ENCODE measurements around the gene NT5C2.
"Not testable (repeated sequence)": the region's sequence is repeated elsewhere in the genome, so short reads cannot be mapped to it uniquely, and the experiment has no call there.

The NT5C2 gene

DNA sequence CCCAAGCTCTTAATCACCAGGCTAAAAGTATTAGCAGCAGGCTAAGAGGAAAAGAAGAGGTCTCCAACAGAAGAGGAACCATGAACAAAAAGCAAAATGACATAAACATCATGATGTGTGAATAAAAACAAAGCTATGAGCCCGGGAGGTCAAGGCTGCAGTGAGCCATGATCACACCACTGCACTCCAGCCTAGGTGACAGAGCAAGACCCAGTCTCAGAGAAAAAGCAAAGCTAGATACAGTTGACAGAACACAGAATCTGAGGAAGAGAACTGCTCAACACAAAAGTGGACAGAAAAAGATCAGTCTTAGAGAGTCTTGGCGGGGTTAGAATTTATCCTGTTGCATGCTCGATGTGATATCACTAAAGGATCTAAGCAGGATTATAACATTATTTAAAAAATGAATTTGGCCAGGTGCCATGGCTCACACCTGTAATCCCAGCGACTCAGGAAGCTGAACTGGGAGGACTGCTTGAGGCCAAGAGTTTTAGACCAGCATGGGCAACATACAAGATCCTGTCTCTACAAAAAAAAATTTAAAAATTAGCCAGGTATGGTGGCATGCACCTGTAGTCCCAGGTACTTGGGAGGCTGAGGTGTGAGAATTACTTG lies 37.5 kb downstream of the NT5C2 start:
- no peak for DNase-seq

DNA sequence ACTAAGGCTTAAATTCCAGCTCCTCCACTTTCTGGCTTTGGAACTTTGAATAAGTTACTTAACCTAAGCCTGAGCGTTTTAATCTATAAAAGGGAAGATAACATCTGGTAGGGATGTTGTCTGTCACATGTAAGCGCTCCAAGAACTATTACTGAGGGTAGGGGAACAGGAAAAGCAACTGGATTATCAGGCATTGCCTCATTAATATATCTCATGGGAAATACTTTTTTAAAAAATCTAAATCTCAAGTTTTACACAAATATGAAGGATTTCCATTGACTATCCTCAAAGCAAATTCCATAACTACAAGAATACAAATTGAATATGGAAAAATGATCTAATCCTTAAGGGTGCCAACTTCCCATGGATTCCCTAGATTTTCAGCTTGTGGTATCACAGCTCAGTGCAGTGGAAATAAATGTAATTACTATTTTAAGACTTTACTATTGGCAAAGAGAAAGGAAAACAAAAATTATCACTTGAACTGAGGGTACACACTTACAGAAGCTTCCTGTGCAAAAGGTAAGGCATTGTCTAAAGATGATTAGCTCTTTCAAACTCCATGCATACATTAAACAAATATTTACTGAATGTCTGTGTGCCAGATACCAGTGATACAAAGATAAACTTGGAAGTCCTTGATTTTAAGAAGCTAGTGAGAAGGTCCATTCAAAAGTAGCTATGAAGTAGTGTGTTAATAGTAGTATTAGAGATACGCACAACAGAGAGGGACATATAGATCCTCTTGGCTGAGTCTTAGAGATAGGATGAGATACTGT lies 38.4 kb downstream of the NT5C2 start:
- DNase-seq: no peak

DNA sequence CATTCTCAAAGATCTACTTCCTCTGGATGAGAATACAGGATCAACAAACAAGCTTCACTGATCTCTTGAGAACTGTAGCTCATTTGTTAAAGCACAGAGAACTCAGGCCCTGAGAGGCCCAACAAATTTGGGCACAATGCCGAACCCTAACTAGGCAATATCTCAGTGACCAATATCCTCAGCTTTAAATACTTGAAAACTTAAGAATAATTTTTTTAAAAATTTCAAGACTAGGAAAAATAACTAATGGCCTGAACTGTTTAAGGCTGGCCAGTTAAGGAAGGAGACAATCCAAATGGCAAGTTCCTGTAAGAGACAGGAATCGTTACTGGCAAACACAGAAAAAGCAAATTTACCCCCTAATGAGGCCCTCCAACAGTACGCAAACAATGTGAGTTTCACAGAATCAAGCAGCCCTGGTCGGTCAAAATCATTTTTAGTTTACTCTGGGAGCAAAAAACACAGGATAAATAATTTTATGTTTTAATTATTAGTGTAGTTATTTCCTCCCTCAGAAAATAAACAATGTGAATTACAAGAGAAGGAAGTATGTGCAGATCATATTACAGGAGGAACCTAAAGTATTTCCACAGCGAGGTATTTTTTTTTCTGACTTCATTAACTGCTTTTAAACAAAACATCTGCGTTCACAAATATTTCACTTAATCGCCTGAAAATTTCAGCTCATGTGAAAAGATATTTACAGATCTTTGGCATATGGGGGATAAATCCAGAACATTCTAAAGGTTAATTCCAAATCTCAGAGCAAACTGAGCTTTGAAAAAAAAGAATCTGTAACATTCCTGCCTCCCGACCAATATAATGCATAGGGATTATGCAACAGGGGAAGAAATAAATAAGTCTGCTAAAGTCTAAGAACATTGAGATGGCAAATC lies 39.5 kb downstream of the NT5C2 start:
- DNase-seq: no peak

DNA sequence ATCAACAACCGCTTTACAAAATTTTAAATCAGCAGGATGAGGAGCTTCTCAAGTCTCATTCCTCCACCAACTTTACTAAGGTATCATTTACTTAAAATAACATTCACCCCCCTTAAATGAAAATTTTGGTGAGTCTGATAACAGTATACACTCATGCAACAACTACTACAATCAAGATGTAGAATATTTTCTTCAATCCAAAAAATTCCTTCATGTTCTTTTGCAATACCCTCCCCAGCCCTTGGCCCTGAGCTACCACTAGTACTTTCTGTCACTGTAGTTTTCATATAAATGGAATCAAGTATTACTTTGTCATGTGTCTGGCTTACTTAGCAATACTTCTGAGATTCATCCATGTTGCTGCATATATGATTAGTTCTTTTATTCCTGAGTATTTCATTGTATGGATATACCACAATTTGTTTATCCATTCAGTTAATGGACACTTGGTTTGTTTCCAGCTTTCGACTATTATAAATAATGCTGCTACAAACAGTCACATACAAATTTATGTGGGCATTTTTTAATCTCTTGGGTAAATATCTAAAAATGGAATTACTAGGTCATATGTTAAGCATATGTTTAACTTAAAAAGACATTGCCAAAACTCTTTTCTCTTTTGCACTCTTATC lies 43.0 kb downstream of the NT5C2 start:
- no peak for DNase-seq

DNA sequence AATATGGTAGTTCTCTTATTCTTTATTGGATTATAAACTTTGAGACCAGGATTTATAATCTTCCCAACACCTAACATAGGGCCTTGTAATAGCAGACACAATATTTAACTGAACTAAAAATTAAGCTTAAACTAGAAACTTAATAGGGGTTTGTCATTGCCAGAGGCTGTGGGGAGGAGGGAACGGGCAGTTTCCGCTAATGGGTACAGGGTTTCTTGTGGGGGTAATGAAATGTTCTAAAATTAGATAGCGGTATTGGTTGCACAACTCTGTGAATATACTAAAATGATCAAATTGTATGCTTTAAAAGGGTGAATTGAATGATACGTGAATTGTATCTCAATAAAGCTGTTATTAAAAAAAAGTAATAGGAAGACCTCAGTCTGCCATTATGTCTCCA lies 45.4 kb downstream of the NT5C2 start:
- no peak for DNase-seq

DNA sequence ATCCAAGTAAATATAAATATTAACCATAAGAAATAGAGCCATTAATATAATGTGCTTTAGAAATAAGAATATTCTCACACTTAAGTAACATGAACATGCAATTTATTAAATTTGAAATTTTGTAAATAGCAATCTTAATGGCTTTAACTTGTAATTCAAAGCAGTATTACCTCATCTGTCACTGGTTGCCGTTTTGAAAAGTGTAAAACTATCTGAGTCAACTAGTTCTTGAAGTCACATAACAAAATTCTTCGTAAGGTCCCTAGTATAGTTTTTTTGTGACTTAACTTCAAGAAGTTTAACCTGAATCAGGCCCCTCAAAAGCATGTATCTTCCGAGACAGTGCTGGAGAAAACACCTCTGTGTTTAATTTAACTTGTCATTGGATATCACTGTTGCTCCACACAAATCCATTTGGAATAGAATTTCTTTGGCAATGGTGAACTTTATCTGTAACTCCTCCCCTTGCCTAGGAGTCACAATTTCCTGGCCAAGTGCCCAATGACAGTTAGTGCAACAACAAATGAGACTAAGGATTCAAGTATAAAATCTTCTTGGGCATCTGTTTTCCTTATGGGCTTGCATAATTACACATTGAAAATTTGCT lies 47.1 kb downstream of the NT5C2 start:
- no peak for DNase-seq

DNA sequence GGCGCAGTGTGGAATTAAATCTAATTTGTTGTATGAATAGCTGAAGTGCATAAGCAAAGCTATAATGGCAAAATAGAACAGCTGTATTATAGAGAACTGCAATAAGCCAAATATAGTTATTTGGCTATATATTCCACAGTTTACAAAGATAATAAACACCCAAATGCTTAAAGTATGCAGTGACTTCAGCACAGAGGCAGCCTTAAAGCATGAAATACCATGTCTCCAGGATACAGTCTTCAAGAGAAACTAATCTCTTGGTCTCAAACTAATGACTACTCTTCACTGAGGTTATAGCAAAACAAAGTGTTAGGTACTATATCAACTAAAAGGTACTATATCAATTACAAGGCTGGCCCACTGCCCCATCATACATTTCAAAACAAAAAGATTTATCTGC lies 48.0 kb downstream of the NT5C2 start:
- no peak for DNase-seq

DNA sequence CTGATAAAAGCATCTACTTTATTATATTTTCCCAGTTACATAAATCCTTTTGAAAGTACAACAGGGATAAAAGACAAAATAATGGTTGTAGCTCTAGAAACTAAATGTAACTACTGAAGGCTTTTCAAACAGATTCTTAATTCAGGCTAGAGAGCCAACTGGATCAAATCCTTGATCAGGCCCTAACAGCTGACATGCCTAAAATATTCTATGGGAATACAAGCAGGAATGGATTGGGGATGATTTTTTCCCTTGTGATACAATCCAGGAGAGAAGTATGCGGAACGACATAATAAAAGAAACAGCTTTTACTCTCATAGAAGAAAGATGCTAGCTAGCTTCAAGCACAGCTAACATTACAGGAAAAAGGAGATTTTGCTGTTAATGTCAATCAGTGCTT lies 49.0 kb downstream of the NT5C2 start:
- no peak for DNase-seq

DNA sequence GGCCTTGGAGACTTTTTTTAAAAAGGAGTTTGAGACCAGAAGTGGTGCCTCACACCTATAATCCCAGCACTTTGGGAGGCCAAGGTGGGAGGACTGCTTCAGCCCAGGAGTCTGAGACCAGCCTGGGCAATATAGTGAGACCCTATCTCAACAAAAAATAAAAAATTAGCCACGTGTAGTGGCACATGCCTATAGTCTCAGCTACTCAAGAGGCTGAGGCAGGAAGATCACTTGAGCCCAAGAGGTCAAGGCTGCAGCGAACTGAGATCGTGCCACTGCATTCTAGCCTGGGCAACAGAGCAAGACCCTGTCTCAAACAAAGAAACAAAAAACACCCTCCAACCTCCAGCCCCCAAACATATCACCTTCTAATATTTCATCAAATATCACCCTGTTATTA lies 49.4 kb downstream of the NT5C2 start:
- DNase-seq: not testable (repeated sequence)

DNA sequence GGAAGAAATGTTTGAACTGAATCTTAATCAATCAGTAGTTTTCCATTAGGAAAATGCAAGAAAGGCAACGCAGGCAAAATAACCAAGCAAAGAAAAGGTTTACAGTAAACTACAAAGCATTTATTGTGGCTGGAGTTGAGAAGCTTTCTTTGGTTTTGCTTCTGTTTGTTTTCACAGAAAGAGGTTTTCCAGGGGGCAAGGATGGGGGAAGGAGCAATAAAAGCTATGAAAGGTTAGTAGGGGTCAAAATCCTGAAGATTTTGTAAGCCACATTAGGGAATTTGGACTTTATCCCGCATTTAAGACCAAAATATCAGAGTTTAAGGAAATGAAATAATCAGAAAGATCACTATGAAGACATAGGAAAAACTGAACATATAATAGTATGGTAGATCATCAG lies 51.1 kb downstream of the NT5C2 start:
- DNase-seq: no peak

DNA sequence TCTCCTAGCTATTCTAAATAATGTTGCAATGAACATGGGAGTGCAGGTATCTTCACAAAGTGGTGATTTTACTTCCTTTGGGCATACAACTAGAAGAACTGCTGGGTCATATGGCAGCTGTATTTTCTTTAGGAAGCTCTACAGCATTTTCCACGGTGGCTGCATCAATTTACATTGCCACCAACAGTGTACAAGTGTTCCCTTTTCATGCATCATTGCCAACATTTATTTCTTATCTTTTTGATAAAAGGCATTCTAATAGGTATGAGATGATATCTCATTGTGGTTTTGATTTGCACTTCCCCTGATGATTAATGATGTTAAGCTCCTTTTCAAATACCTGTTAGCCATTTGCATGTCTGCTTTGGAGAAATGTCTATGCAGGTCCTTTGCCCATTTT lies 52.6 kb downstream of the NT5C2 start:
- DNase-seq: no peak

DNA sequence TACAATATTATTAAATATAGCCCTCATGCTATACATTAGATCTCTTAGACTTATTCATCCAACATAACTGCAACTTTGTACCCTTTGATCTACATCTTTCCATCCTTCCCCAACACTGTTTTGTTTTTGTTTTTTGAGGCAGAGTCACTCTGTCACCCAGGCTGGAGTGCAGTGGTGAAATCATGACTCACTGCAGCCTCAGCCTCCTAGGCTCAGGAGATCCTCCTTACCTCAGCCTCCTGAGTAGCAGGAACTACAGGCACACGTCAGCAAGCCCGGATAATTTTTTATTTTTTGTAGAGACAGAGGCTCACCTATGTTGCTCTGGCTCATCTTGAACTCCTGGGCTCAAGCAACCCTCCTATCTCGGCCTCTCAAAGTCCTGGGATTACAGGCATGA lies 53.3 kb downstream of the NT5C2 start:
- DNase-seq: no peak

DNA sequence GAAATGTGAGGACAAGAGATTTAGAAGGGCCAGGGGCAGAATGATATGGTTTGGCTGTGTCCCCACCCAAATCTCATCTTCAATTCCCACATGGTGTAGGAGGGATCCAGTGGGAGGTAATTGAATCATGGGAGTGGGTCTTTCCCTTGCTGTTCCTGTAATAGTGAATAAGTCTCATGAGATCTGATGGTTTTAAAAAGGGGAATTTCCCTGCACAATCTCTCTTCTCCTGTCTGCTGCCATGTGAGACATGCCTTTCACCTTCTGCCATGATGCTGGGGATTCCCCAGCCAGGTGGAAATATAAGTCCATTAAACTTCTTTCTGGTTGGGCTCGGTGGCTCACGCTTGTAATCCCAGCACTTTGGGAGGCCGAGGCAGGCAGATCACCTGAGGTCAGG lies 57.9 kb downstream of the NT5C2 start:
- DNase-seq: not testable (repeated sequence)

DNA sequence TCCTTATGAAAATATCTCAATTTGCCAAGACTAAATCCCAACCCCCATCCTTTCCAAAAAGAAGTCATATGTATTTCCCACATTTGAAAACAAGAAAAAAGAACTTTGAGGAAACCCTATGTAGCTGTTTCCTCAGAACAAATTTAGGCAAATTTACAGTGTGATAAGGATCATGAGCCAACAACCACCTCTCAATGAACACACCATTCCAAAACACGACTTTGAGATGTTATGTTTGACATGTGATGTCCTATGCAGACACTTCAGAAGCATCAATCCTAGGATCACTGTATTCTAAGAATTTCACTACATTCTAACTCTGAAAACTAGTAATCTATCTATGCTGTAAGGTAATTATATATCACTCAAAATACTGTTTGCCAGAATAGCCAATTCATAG lies 62.2 kb downstream of the NT5C2 start:
- DNase-seq: no peak

DNA sequence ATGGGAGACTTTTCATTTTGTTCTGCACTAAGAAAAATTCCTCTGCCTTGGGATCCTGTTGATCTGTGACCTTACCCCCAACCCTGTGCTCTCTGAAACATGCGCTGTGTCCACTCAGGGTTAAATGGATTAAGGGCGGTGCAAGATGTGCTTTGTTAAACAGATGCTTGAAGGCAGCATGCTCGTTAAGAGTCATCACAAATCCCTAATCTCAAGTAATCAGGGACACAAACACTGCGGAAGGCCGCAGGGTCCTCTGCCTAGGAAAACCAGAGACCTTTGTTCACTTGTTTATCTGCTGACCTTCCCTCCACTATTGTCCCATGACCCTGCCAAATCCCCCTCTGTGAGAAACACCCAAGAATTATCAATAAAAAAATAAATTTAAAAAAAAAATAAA lies 62.9 kb downstream of the NT5C2 start:
- not testable (repeated sequence) for DNase-seq

DNA sequence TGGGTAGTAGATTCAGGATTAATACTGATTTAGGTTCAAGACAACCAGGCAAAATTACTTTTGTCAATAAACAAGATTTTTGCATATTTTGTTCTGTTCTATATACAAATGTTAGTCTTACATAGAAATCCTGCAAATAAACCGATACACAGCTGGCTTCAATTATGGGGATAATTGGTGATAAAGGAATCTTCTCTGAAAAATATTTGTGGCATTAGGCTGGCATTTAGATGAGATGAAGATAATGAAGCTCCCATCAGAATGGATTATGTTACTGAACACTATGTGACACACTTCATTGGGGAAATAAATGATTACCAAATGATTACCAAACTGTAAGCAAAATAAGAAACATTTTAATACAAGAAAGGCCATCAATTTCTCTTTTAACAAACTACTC lies 65.8 kb downstream of the NT5C2 start:
- DNase-seq: no peak

DNA sequence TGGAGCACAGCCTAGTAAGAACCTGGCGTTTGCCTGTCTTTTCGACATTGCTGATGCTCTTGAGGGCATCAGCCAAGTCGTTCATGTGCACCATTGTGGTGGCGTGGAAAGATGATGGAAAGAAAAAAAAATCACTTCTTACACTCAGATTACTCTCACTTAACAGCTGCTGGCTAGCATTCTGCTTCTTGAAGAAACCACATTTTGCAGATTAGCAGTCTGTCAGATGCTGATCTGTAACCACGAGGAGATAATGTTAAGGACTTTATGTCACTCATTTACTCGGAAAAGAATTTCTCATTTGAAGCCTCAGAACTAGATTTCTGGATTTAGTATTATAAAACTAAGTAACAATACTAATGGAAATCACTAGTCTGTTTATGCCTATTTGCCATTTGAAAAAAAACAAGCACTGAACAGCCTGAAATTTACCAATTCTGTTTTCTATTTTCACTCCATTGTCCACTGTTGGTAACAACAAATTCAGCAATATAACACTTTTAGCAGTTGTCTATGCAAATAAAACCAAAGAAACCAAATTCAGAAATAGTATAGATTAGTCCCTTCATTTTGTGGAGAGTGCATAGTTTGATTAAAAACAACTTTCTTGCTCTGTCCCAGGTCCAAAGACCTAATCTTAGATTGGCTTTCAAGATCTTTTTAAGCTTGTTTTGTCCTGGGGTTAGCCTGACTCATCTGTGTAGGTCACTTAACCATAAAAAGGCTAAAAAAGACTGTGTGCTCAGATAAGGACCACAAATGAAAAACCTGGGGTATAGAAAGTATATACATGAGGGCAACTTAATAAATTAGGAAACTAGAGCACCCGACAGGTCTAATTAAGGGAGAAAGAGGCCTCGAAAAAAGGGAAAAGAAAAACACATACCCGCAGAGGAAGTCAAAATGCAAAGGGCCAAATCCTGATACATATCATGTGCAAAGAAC lies 67.5 kb downstream of the NT5C2 start:
- no peak for DNase-seq

DNA sequence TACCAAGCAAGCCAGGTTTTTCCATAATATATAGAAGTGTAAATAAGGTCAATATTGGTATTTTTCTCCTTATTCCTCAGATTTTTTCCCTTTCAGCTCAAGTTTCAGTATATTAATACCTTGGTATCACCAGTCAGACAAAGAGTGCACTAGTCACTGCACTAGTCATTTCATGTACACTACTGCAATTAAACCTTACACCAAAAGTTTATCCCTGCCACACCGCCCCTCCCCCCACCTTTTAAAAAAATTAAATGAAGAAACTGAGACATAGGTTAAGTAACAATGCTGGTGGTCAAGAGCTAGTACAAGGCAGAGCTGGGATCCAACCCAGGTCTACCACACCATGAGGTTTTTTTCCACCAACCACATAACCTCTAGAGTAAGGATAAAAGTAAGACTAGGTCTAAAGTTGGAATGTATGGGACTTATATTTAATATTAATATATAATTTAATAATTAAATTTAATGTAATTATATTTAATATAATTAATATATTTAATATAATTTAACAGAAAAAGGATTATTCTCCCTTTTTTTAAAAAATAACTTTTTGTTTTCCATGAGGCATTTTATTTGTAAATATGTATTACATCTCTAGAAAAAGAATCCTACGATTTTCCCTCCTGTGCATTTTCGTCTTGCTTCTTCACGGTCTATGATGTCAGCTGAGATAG lies 68.5 kb downstream of the NT5C2 start:
- DNase-seq: no peak

DNA sequence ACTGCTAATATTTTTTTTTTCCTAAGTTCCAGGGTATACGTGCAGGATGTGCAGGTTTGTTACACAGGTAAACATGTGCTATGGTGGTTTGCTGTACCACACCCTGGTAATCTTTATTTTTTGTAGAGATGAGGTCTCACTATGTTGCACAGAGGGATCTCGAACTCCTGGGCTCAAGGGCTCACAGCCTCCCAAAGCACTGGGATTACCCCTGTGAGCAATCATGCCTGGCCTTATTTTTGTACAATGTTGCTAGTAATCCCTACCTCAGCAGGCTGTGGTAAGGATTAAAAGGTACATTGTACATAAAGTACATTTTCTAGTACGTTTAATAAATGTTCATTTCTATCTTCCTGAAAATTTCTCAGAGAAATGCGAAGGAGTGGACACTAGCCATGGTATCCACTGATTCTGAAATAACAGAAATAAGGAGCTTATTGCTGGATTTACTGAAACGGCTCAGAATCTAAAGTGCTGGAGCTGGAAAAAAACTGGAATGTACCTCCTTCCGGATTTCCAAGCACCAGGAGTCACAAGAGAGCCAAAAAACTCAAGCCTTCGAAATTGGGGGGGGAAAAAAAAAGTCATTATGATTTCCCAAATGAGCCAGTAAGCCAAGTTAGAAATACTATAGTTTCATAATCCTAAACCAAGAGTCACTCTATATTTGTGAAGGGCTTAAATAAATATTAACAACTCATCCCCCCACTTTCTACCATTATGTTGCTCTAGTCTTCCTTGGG lies 69.6 kb downstream of the NT5C2 start:
- no peak for DNase-seq

DNA sequence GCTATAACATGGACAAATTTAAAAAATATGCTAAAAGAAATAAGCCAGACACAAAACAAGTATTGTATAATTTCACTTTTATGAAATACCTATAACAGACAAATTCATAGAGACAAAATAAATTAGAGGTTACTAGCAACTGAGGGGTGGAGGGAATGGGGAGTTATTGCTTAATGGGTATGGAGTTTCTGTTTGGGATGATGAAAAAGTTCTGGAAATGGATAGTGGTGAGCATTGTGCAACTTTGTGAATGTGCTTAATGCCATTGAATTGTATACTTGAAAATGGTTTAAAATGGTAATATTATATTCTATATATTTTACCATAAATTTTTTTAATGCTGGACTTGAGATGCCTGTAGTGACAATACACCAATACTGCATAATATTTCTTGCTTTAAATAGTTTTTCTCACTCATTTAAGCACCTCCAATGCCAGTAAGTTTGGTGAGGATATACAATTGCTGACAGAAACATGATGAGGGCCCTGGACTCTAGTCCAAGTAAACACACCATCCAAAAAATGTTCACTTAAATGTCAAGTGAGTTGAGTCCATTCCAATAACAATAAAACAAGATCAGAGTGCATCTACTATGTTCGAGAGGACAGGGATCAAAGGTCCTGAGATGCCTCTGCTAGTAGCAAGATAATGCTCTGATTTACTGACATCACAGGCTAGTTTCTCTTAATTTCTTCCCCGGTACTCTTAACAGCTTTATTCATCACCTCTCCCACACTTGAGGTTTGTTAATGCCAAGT lies 71.9 kb downstream of the NT5C2 start:
- no peak for DNase-seq

Data from activated CD8-positive, alpha-beta memory T cell treated with anti-CD3 and anti-CD28 coated beads for 24 hours (primary cell).